Tibial artery (tissue), 4 donors: ENCODE measurements around the gene DENND5B.
"Not testable (repeated sequence)": the region's sequence is repeated elsewhere in the genome, so short reads cannot be mapped to it uniquely, and the experiment has no call there.

Source experiments
- DNase-seq, 2 donors: peaks; one replicate each; pipeline ENCODE4 v3.0.0-alpha.2; 2019
- H3K27ac ChIP-seq, 2 donors: fragments of 200-600 bp; sonication (generic) in 1 of 2; 1 replicate in 1 of 2; 2 replicates in 1 of 2; pipeline ENCODE4 v1.5.1; 2018 to 2019; ENCODE audit warnings: mild to moderate bottlenecking in 1 of 2
- H3K27me3 ChIP-seq, 2 donors: fragments of 200-600 bp; sonication (generic) in 1 of 2; one replicate each; pipeline versions ENCODE4 v1.5.1 to v1.6.0; 2016 to 2019
- H3K36me3 ChIP-seq, 3 donors: fragments of 200-600 bp; sonication (generic) in 2 of 3; one replicate each; pipeline ENCODE4 v1.5.1; 2016 to 2019; ENCODE audit warnings: mild to moderate bottlenecking in 2 of 3
- H3K4me1 ChIP-seq, 4 donors: fragments of 200-600 bp; sonication (generic) in 2 of 4; 1 replicate in 3 of 4; 2 replicates in 1 of 4; pipeline ENCODE4 v1.5.1; 2016 to 2019
- H3K4me3 ChIP-seq, 2 donors: fragments of 200-600 bp; sonication (generic) in 1 of 2; 1 replicate in 1 of 2; 2 replicates in 1 of 2; pipeline ENCODE4 v1.5.1; 2018 to 2019; ENCODE audit warnings: mild to moderate bottlenecking in 2 of 2
- H3K9me3 ChIP-seq, 3 donors: fragments of 200-600 bp; sonication (generic) in 1 of 3; one replicate each; pipeline ENCODE4 v1.5.1; 2016 to 2019
- CTCF ChIP-seq, 2 experiments: fragments of 200-600 bp in 1 of 2; fragments of 450-650 bp in 1 of 2; IDR thresholded peaks; one replicate each; pipeline ENCODE4 v1.5.1; 2017 to 2019; ENCODE audit warnings: antibody characterized with exemption in 2 of 2, mild to moderate bottlenecking in 1 of 2, moderate library complexity in 1 of 2
- intact Hi-C: fragments of 100-400 bp; cut with DNase I; formaldehyde crosslinking; loops from one replicate; pipeline ENCODE4 v1.15.0; 2023; ENCODE audit warnings: low total_unique reads

Gene DENND5B

DNA sequence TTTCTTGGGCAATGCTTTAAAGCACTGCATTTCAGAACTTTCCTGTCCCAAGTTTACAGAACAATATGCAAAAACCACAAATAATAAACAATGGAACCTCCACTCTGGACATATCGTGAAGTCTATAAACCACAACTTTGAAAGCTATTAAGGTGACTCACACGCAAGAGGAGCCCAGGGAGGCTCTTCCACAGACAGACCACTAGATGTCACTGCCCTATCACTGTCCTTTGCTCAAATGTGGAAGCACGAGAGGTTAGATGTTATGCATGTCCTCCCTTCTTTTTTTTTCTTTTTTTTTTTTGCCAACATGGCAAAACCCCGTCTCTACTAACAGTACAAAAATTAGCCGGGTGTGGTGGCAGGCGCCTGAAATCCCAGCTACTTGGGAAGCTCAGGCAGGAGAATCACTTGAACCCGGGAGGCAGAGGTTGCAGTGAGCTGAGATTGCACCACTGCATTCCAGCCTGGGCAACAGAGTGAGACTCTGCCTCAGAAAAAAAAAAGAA, 187.8 kb downstream of the DENND5B start:
- peaks cover 21 to 25% (median 25%) of the 10 kb centered on the region in 3 donors for H3K36me3 ChIP-seq
- TF ChIP-seq CTCF (IDR thresholded peaks at IDR 0.05): peak; percentile 90
- DNase-seq: peak; percentile 47 to 77
- H3K4me3 ChIP-seq, H3K9me3 ChIP-seq, intact Hi-C loops, H3K4me1 ChIP-seq, H3K27me3 ChIP-seq, H3K27ac ChIP-seq: not testable (repeated sequence)

DNA sequence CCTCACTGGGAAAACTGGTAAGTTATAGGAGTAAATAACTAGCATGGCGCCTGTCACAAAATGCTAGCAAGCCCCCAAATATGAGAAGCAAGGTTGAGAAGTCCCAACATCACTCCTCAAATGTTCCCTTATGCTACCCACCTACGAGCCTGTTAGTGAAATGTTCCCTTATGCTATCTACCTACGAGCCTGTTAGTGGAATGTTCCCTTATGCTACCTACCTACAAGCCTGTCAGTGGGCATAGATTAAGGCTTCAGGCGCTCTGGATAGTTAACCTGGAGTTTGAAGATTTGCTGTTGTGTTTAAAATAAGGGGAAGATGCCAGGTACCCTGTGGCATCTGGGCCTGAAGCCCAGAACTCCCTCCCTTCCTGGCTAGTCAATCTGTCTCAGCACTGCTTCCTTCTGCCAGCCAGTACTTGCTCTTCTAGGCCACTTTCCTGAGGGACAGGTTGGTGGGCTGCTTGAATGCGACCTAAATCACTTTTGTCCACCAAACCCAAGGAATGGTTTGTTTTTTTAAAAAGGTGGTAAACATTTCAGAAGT, 197.9 kb downstream of the DENND5B start:
- Histone ChIP-seq H3K9me3 (no peaks in the 10 kb centered on the region), H3K4me1 (no peaks in the 10 kb centered on the region), H3K27me3 (no peaks in the 10 kb centered on the region), H3K36me3 (peaks cover 21 to 62% (median 26%) of the 10 kb centered on the region in 3 donors), H3K27ac (no peak overlapping the region), H3K4me3 (no peak overlapping the region)
- DNase-seq: no peak
- no peak for TF ChIP-seq CTCF (IDR thresholded peaks at IDR 0.05)
- intact Hi-C loops: no loop called here

- intact Hi-C loops: no loop called here
- DNase-seq: no peak
- no peaks in the 10 kb centered on the region for H3K9me3 ChIP-seq
- TF ChIP-seq CTCF (IDR thresholded peaks at IDR 0.05): no peak
- H3K27ac ChIP-seq: no peak overlapping the region
- H3K27me3 ChIP-seq: no peaks in the 10 kb centered on the region
- no peaks in the 10 kb centered on the region for H3K4me1 ChIP-seq
- no peak overlapping the region for H3K4me3 ChIP-seq
- H3K36me3 ChIP-seq: peaks cover 39 to 68% (median 41%) of the 10 kb centered on the region in 3 donors
These were observed 199.9 kb downstream of the DENND5B start for GRCh38 chr12:31390991-31391390.

DNA sequence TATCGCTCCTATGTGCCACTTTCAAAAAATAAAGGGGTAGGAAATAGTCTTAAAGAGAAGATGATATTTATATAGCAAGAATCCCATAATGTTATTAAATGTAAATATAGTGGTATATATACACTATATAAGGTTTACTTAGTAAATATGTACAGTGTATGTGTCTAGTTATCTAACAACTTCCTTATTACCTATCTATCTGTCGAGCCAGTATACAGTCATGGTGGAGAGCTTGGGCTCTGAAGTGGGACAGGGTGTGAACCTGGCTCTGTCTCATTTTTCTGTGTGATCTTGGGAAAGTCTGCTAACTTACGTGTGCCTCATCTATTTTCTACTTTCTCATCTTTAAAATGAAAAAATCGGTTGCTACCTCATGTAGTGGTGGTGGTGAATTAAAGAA, 202.2 kb downstream of the DENND5B start:
- peaks cover 45 to 77% (median 47%) of the 10 kb centered on the region in 3 donors for H3K36me3 ChIP-seq
- no peak overlapping the region for H3K4me3 ChIP-seq

DNA sequence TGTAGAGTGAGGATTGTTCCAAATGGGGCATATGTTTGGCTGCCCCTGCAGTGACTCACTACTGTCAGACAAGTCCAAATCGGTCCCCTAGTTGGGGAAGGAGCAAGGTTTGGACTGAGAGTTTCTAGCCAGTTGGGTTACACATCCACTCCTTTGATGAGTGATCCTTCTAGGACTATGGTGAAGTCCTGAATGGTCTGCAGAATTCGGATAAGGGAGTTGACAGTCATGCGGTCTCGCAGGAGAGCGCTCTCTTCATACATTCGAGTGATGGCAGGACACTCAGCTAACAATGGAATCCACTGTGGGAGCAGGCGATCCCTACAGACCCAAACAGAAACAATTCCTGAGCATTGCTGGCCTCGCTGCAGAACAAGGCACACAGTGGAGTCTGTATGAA, 203.5 kb downstream of the DENND5B start:
- Histone ChIP-seq H3K4me3 (no peak overlapping the region), H3K27me3 (no peaks in the 10 kb centered on the region), H3K9me3 (no peaks in the 10 kb centered on the region), H3K4me1 (no peaks in the 10 kb centered on the region), H3K36me3 (peaks cover 45 to 73% (median 47%) of the 10 kb centered on the region in 3 donors), H3K27ac (no peak overlapping the region)
- DNase-seq: no peak
- intact Hi-C loops: no loop called here
- TF ChIP-seq CTCF (IDR thresholded peaks at IDR 0.05): no peak

More for the DNA sequence above, 202.2 kb downstream of the DENND5B start:
- no peak for TF ChIP-seq CTCF (IDR thresholded peaks at IDR 0.05)
- Histone ChIP-seq H3K27me3 (no peaks in the 10 kb centered on the region), H3K9me3 (no peaks in the 10 kb centered on the region), H3K27ac (no peak overlapping the region), H3K4me1 (no peaks in the 10 kb centered on the region)
- DNase-seq: no peak
- intact Hi-C loops: no loop called here
